ENCODE results near the gene CDKAL1. TPM values are rescaled to one million over a fixed set of nuclear protein-coding genes. Genes with fewer than 3 reads are reported as not detected.

The CDKAL1 gene
- polyA plus RNA-seq, 1 donor from 2014 or later = 29.2 TPM

DNA sequence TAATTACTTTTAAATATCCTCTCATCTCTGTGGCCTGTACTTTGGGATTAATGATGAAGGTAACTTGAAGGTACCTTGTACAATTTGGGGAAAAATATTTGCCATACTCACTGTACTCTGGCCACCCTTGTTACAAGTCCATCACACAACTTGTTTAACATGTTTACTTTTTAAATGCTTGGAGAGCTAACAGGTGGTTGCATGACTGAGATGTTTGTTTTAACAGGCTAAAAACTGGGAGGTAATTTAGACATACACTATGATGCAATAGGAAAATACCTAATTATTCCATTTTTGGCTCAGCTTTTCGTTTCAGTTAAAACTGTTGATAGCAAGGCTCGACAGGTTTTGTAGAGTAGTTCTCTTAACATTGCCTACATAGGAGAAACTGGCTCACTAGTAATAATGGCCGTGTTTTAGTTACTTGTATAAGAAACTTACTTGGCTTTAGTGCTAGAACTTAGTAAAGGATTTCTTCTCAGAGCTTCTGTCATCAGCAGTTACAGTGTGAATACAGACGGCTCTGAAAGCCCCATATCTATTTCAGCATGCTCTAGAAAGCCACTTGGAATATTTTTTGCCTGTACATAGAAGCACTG lies 569.5 kb downstream of the CDKAL1 start:
- Mint-ChIP-seq H3K27me3 (no peaks in the 10 kb centered on the region), H3K27ac (peak overlapping the region in 1 of 3 donors; percentile 41), H3K4me1 (peaks cover 24 to 35% (median 26%) of the 10 kb centered on the region in 3 donors), H3K9me3 (no peaks in the 10 kb centered on the region), H3K4me3 (no peak overlapping the region), H3K36me3 (peaks cover 9% of the 10 kb centered on the region)

DNA sequence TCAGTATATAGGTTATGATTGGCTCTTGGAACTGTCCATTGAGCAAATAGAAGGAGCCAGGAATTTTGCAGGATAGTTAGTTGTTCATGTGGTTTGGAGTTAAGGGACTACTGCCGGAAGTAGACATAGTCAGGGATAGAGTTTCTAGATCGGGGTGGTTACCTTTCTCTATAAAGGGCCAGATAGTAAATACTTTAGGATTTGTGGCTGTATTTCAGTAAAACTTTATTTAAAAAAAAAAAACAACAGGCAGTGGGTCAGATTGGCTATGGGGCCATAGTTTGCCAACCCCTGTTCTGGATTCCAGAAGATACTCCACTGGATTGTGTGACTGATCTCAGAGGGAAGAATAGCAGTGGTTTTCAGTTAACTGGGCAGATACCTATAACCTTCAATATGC lies 570.0 kb downstream of the CDKAL1 start:
- Mint-ChIP-seq H3K4me3 (no peak overlapping the region), H3K36me3 (peaks cover 9% of the 10 kb centered on the region), H3K9me3 (no peaks in the 10 kb centered on the region), H3K27ac (peak overlapping the region in 1 of 3 donors; percentile 41), H3K27me3 (no peaks in the 10 kb centered on the region), H3K4me1 (peaks cover 25 to 35% (median 25%) of the 10 kb centered on the region in 3 donors)

DNA sequence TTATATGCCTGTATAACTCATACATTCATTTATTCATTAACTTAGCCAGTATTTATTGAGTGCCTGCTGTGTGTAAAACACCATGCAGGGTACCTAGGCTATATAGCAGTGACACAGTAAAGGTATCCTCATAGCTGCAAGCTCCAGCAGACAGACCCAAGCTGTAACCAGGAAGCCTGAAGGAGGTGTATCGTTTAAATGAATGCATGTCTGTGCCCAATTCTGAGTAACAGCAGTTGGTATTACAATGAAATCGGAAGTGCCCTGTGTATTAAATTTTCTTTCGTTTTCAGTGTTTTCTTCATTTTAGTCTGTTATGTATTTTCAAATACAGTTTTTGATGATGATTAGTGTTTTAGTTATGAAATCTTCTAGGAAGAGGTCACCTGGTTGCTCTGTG lies 573.5 kb downstream of the CDKAL1 start:
- H3K27me3 Mint-ChIP-seq = no peaks in the 10 kb centered on the region
- H3K4me3 Mint-ChIP-seq = peak overlapping the region in 1 of 4 donors; percentile 38
- no peaks in the 10 kb centered on the region for H3K9me3 Mint-ChIP-seq

DNA sequence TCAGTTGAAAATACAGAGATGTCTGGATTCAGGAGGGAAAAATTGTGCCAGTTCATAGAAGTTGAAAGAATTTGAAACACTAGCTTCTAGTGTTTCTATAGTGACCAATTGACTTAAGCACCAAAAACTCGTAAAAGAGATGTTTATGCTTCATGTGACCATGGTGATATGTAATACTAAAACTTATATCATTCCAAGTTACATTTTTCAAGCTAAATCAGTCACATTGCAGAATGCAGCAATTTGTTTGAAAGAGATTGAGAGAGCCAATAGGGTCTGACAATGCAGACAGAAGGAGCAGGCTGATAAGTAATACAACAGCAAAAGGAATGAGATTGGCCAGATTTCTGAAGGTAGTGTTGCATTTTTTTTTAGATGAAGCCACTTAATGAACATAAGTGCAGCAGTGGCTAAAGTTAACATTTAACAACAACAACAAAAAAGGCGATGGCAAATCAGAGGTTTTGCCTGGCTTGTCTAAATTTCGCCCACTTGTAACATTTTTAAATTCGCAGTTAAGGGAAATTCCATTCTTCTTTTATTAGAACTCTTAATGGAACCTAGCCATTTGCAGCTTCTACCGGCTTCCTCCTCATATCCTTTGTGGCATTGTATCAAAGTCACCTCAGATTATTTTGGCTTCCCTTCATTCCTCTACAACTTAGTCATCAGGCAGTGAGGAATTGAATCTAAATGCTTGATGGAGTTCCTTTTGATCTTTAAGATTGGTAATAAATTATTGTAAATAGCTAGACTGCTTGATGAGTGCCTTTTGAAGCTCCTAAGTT lies 575.3 kb downstream of the CDKAL1 start:
- no peaks in the 10 kb centered on the region for H3K27me3 Mint-ChIP-seq
- peaks cover 3% of the 10 kb centered on the region for H3K36me3 Mint-ChIP-seq
- H3K27ac Mint-ChIP-seq = no peak overlapping the region
- peaks cover 16 to 26% (median 26%) of the 10 kb centered on the region in 3 donors for H3K4me1 Mint-ChIP-seq
- H3K9me3 Mint-ChIP-seq = no peaks in the 10 kb centered on the region
- no peak overlapping the region for H3K4me3 Mint-ChIP-seq

More for the DNA sequence above, 573.5 kb downstream of the CDKAL1 start:
- Mint-ChIP-seq H3K36me3 (peaks cover 3% of the 10 kb centered on the region), H3K27ac (no peak overlapping the region), H3K4me1 (peaks cover 18 to 27% (median 26%) of the 10 kb centered on the region in 3 donors)

DNA sequence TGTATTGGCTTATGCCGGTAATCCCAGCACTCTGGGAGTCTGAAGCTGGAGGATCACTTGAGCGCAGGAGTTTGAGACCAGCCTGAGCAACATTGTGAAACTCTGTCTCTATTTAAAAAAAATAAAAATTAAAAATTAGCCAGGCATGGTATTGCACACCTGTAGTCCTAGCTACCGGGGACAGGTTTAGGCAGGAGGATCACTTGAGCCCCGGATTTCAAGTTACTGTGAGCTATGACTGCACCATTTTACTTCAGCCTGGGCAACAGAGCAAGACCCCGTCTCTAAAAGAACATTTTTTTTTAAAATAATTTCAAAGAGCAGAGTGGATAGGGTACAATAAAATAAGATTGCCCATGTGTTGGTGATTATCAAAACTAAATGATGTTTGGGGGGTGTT lies 576.4 kb downstream of the CDKAL1 start:
- no peaks in the 10 kb centered on the region for H3K27me3 Mint-ChIP-seq
- no peak overlapping the region for H3K27ac Mint-ChIP-seq
- H3K9me3 Mint-ChIP-seq = no peaks in the 10 kb centered on the region
- peaks cover 13 to 26% (median 26%) of the 10 kb centered on the region in 3 donors for H3K4me1 Mint-ChIP-seq
- peak overlapping the region in 1 of 4 donors; percentile 9 for H3K4me3 Mint-ChIP-seq
- peaks cover 1% of the 10 kb centered on the region for H3K36me3 Mint-ChIP-seq

DNA sequence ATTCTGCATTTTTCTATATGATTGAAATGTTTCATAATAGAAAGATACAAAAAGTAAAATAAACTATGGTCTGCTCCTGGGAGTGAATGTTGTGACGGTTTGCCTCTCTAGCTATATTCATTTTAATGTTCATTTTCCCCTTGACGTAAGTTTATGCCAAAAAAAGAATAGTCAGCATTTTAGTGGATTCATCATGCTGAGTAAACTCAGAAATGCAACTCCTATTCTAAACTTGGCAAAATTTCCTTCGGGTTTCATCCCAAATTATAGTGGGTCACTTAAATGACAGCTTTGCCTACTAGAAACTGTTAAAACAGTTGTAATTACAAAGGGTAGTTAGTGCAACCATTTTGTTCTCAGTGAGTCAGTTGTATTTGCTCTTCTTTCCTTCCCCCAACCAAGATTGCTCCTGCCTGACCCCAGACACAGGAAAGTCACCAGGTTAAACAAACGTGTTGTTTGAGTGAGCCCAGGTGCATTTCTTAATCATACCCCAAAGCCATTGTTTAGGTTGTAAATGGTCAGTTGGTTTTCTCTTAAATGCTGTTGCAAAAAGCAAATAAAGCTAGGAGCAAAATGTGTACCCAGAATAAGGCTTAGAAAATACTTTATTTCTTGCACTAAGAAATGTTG lies 577.0 kb downstream of the CDKAL1 start:
- H3K4me1 Mint-ChIP-seq = peaks cover 13 to 26% (median 26%) of the 10 kb centered on the region in 3 donors
- no peaks in the 10 kb centered on the region for H3K9me3 Mint-ChIP-seq
- H3K27ac Mint-ChIP-seq = no peak overlapping the region
- H3K4me3 Mint-ChIP-seq = no peak overlapping the region
- peaks cover 1% of the 10 kb centered on the region for H3K36me3 Mint-ChIP-seq
- H3K27me3 Mint-ChIP-seq = no peaks in the 10 kb centered on the region

DNA sequence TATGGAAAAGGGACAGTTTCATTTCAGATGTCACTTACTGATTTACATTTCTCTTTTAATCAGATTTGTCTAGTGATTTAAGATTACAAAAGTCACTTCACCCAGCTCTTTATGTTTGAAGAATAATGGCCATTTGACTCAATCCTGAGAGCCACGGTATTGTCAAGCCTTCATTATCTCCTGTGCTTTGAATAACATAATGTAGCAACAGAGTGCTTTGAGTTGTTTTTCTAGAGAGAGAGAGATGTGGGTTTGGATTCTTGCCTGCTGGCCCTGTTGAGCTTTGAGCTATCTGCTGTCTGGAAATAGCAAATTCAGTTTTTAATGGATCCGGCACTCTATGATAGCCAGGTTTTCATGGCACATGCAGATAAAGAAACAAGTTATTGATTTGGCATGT lies 580.9 kb downstream of the CDKAL1 start:
- Mint-ChIP-seq H3K27me3 (no peaks in the 10 kb centered on the region), H3K4me3 (no peak overlapping the region), H3K9me3 (no peaks in the 10 kb centered on the region), H3K36me3 (peaks cover 5% of the 10 kb centered on the region), H3K4me1 (peaks cover 14 to 18% (median 17%) of the 10 kb centered on the region in 3 donors), H3K27ac (no peak overlapping the region)

DNA sequence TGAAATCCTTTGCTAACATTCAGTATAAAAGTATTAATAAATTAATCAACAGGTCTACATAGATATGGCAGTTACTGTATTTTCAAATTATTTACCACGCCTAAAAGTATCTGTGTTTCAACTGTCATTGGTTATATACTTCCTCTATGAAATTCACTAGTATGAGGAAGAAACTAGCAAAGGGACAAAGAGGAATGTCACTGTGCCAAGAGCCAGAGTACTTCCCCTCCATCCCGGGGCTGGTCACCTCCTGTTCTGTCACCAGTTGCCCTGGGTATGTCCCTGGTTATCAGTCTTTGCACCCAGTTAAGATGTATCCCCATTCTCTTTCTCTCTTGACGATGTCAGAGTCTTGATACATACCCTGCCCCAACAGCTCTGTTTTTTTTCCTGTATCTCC lies 582.5 kb downstream of the CDKAL1 start:
- H3K4me1 Mint-ChIP-seq = peaks cover 6 to 9% (median 6%) of the 10 kb centered on the region in 3 donors
- no peaks in the 10 kb centered on the region for H3K9me3 Mint-ChIP-seq
- no peak overlapping the region for H3K27ac Mint-ChIP-seq
- peaks cover 5% of the 10 kb centered on the region for H3K36me3 Mint-ChIP-seq
- H3K4me3 Mint-ChIP-seq = no peak overlapping the region
- H3K27me3 Mint-ChIP-seq = no peaks in the 10 kb centered on the region

DNA sequence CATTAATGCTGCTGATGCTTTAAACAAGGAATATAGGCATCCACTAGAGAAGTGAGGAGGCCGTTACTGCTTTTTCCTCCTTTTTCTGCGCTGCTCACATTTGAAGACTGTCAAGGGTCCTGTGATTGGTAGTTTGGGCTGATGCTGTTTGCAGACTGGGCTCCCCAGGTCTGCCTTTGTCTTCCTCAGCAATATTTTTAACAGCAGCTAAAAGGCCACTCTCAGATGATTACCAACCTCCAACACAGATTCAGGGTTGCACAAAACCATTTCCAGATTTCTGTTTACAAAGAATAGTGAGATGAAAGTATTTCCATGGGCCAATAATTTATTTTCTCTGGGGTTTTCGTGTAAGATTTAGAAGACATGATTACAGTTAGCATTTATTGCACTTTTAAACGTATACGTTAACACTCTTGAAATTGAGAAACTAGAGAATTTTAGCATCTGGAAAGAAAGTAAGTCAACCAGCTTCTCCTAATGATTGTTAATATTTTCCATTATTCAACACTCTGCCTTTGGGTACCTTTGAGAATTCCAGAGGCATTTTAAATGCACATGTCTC lies 584.0 kb downstream of the CDKAL1 start:
- Mint-ChIP-seq H3K9me3 (no peaks in the 10 kb centered on the region), H3K36me3 (peaks cover 4% of the 10 kb centered on the region), H3K4me3 (no peak overlapping the region), H3K4me1 (peaks cover 0 to 1% (median 0%) of the 10 kb centered on the region in 3 donors), H3K27ac (no peak overlapping the region), H3K27me3 (no peaks in the 10 kb centered on the region)

DNA sequence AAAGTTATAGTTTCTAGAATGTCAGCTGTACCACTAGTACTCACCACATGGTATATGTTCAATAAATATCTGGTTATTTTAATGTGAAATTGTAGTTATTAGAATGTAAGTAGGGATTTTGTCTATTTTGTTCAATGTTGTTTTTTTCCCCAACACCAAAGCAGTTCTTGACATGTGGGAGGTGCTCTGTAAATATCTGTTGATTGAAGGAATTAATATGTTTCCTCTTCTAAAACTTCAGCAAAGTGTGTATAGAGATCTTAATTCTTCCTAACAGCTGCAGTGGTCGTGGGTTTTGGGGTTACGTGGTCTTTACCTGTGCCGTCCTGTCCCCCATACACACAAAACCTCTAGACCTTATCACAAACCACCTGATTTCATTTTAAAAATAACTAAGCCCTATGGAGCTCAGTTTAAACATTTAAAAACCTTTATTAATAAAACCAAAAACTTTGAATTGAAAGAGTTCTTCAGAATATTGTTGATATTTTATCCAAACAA lies 587.4 kb downstream of the CDKAL1 start:
- Mint-ChIP-seq H3K27ac (no peak overlapping the region), H3K27me3 (no peaks in the 10 kb centered on the region), H3K4me1 (peaks cover 0 to 3% (median 0%) of the 10 kb centered on the region in 3 donors), H3K36me3 (peaks cover 8% of the 10 kb centered on the region), H3K9me3 (no peaks in the 10 kb centered on the region), H3K4me3 (no peak overlapping the region)

DNA sequence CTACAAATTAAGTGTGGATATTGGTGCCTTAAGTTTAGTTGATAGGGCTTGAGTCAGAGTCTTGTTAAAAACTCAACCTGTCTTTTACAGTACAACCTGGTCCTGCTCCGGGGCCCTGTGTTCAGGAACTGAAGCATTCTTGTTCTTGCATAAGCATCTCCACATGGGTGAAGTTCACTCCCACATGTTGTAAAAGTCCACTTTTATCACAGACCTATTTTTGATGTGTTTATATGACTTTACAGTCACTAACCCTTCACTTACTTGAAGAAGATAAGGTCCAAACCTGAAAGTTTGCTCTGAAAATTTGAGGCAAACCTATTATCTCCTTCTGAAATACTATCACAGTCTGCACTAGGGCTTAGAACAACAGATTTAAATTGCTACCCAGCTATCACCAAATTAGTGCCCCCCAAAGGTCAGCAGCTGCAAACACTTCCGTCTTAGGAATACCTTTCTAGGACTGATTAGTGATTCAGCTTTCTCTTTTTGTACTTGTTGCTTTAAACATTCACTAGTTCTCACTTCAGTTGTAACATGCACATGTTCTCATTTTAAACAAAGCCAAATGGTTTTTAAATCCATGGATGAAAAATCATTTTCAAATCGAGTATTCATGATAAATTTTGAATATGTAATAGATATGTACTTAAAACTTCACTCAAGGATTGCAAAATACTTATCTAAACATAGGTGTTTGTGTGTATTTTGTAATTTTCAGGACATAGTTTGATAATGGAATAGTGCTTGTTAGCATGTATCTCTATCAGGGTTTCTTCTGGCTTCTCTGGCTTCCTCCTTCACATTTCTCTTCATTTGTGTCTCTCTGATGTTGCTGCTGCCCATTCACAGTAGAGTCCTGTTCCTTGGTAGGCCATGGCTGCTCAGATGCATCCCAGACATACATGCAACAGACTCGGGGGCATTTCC lies 589.5 kb downstream of the CDKAL1 start:
- Mint-ChIP-seq H3K27me3 (no peaks in the 10 kb centered on the region), H3K36me3 (peaks cover 6% of the 10 kb centered on the region), H3K9me3 (no peaks in the 10 kb centered on the region), H3K27ac (peak overlapping the region in 1 of 3 donors; percentile 62), H3K4me3 (peak overlapping the region in 1 of 4 donors; percentile 9), H3K4me1 (peaks cover 0 to 3% (median 0%) of the 10 kb centered on the region in 3 donors)

DNA sequence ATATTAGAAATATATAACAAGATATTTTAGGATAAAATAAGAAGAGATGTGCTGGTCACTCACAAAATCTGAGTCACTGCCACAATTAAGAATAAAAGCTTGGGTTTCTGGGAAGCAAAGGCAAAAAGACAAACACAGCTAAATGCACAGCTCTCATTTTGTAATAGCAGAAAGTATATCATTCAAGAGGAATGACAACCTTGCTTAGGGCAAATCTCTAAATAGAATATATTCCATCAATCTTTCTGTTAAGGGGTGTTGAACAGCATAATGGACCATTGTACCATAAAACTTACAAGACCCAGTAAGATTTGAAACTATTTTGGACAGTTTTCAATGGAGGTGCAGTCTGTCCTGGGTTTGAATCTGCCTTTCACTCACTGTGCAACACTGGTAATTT lies 594.3 kb downstream of the CDKAL1 start:
- no peaks in the 10 kb centered on the region for H3K27me3 Mint-ChIP-seq
- H3K36me3 Mint-ChIP-seq = peaks cover 1% of the 10 kb centered on the region
- H3K4me3 Mint-ChIP-seq = no peak overlapping the region

DNA sequence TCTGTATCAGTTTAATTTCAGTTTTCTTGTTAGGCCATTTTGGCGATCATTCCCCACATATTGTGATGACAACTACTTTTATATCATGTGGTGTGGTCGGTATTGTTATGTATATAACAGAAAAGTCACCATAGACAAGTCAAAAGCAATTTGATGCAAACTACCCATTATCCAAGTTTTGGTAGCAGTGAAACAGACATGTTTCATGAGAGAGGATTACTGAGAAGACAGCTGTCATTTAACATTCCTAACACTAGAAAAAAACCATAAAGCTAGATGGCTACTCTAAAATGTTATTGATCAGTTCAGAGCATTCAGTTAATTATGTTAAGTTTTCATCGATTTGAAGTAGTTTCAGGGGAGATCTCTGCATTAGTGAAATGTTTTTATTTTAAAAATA lies 597.1 kb downstream of the CDKAL1 start:
- Mint-ChIP-seq H3K36me3 (peaks cover 4% of the 10 kb centered on the region), H3K27ac (no peak overlapping the region)

More for the DNA sequence above, 594.3 kb downstream of the CDKAL1 start:
- no peak overlapping the region for H3K27ac Mint-ChIP-seq
- H3K9me3 Mint-ChIP-seq = no peaks in the 10 kb centered on the region
- H3K4me1 Mint-ChIP-seq = peaks cover 0 to 2% (median 0%) of the 10 kb centered on the region in 3 donors

DNA sequence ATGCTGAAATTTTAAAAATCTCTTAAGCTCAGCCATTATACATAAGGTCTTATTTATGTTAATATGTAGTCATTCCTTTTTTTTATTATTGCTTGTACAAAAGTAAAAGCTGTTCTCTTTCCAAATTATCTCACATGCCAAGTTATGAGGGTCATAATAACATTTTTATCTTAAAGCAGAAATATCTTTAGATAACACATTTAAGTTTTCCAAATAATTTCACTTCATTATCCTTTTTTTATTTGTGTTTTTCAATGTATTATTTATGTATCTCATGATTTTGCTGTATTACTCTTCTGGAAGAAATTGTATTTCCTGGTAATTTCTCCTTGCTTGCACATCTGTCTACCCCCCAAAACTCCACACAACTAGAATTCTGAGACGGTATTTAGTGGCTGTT lies 598.2 kb downstream of the CDKAL1 start:
- peaks cover 4% of the 10 kb centered on the region for H3K36me3 Mint-ChIP-seq
- H3K9me3 Mint-ChIP-seq = no peaks in the 10 kb centered on the region
- H3K4me3 Mint-ChIP-seq = no peak overlapping the region
- no peaks in the 10 kb centered on the region for H3K27me3 Mint-ChIP-seq
- H3K27ac Mint-ChIP-seq = no peak overlapping the region
- H3K4me1 Mint-ChIP-seq = no peaks in the 10 kb centered on the region

More for the DNA sequence above, 597.1 kb downstream of the CDKAL1 start:
- H3K4me1 Mint-ChIP-seq = peaks cover 0 to under 1% (median 0%) of the 10 kb centered on the region in 3 donors
- no peaks in the 10 kb centered on the region for H3K9me3 Mint-ChIP-seq
- no peak overlapping the region for H3K4me3 Mint-ChIP-seq
- no peaks in the 10 kb centered on the region for H3K27me3 Mint-ChIP-seq
